Measurements from ENCODE around the gene DPEP2NB. TPM values are rescaled to one million over a fixed set of nuclear protein-coding genes. Genes with fewer than 3 reads are reported as not detected.

The DPEP2NB gene
- total RNA-seq, 6 donors from 2014 or later: not detected

- Histone ChIP-seq H3K9me3 (no peaks in the 10 kb centered on the region), H3K27me3 (no peaks in the 10 kb centered on the region), H3K27ac (peak overlapping the region in 2 of 4 donors; percentile 34 to 83), H3K36me3 (peaks cover 0 to 16% (median 0%) of the 10 kb centered on the region in 4 donors), H3K4me3 (no peak overlapping the region), H3K4me1 (peaks cover 11 to 24% (median 19%) of the 10 kb centered on the region in 4 donors)
- ATAC-seq (ENCODE audit: low FRiP score in 2 of 2) (peak in 1 of 2 donors; percentile 65), DNase-seq (no peak)
- no peak for TF ChIP-seq EP300 (IDR thresholded peaks at IDR 0.05)
- TF ChIP-seq POLR2AphosphoS5 (IDR thresholded peaks at IDR 0.05): no peak
- TF ChIP-seq POLR2A (IDR thresholded peaks at IDR 0.05): no peak
- no peak for TF ChIP-seq CTCF (IDR thresholded peaks at IDR 0.05)
- WGBS, 2 donors: 59 to 67% methylated on average over 2 of the region's 2 CpGs
These were observed 26.1 kb upstream of the DPEP2NB start for GRCh38 chr16:68041783-68042182.

- H3K4me1 ChIP-seq: peaks cover 11 to 24% (median 19%) of the 10 kb centered on the region in 4 donors
- 62 to 72% methylated on average over 13 to 14 of the region's 14 CpGs for WGBS, 2 donors
- peaks cover 0 to 16% (median 0%) of the 10 kb centered on the region in 4 donors for H3K36me3 ChIP-seq
- H3K4me3 ChIP-seq: no peak overlapping the region
- peak overlapping the region in 3 of 4 donors; percentile 46 to 83 (median 71) for H3K27ac ChIP-seq
- TF ChIP-seq CTCF (IDR thresholded peaks at IDR 0.05): peak; percentile 85 to 92 (median 90)
- no peak for TF ChIP-seq EP300 (IDR thresholded peaks at IDR 0.05)
- no peak for TF ChIP-seq POLR2AphosphoS5 (IDR thresholded peaks at IDR 0.05)
- H3K9me3 ChIP-seq: no peaks in the 10 kb centered on the region
- ATAC-seq (ENCODE audit: low FRiP score in 2 of 2) (peak; percentile 95 to 96), DNase-seq (peak; percentile 85 to 93)
- no peaks in the 10 kb centered on the region for H3K27me3 ChIP-seq
These were observed 25.0 kb upstream of the DPEP2NB start for GRCh38 chr16:68040506-68041288.

- TF ChIP-seq EP300 (IDR thresholded peaks at IDR 0.05): no peak
- TF ChIP-seq CTCF (IDR thresholded peaks at IDR 0.05): no peak
- TF ChIP-seq POLR2A (IDR thresholded peaks at IDR 0.05): no peak
- no peak for TF ChIP-seq POLR2AphosphoS5 (IDR thresholded peaks at IDR 0.05)
- Histone ChIP-seq H3K27ac (peak overlapping the region; percentile 38 to 83 (median 68)), H3K36me3 (peaks cover 0 to 16% (median 0%) of the 10 kb centered on the region in 4 donors), H3K4me1 (peaks cover 11 to 24% (median 19%) of the 10 kb centered on the region in 4 donors), H3K4me3 (no peak overlapping the region), H3K27me3 (no peaks in the 10 kb centered on the region), H3K9me3 (no peaks in the 10 kb centered on the region)
- 86 to 87% methylated on average over 9 of the region's 9 CpGs for WGBS, 2 donors
- ATAC-seq (ENCODE audit: low FRiP score in 2 of 2) (no peak), DNase-seq (no peak)
These were observed 22.3 kb upstream of the DPEP2NB start for GRCh38 chr16:68037841-68038597.

GRCh38 chr16:68035227-68035626 lies 19.5 kb upstream of the DPEP2NB start:
- no peak for TF ChIP-seq POLR2AphosphoS5 (IDR thresholded peaks at IDR 0.05)
- no peak for TF ChIP-seq EP300 (IDR thresholded peaks at IDR 0.05)
- Histone ChIP-seq H3K27ac (no peak overlapping the region), H3K4me1 (peaks cover 6 to 13% (median 9%) of the 10 kb centered on the region in 4 donors), H3K27me3 (no peaks in the 10 kb centered on the region), H3K9me3 (no peaks in the 10 kb centered on the region), H3K4me3 (no peak overlapping the region), H3K36me3 (peaks cover 0 to 9% (median 0%) of the 10 kb centered on the region in 4 donors)
- no peak for ATAC-seq (ENCODE audit: low FRiP score in 2 of 2)
- WGBS, 2 donors: 85 to 86% methylated on average over 2 of the region's 2 CpGs
- DNase-seq: no peak

GRCh38 chr16:68033101-68033500 lies 17.4 kb upstream of the DPEP2NB start:
- DNase-seq (no peak), ATAC-seq (ENCODE audit: low FRiP score in 2 of 2) (no peak)
- Histone ChIP-seq H3K9me3 (no peaks in the 10 kb centered on the region), H3K27ac (no peak overlapping the region), H3K36me3 (peaks cover 0 to 4% (median under 1%) of the 10 kb centered on the region in 4 donors), H3K4me1 (peaks cover 1 to 9% (median 4%) of the 10 kb centered on the region in 4 donors), H3K27me3 (no peaks in the 10 kb centered on the region), H3K4me3 (no peak overlapping the region)
- TF ChIP-seq POLR2A (IDR thresholded peaks at IDR 0.05) (no peak), CTCF (IDR thresholded peaks at IDR 0.05) (no peak), POLR2AphosphoS5 (IDR thresholded peaks at IDR 0.05) (no peak), EP300 (IDR thresholded peaks at IDR 0.05) (no peak)
- 96 to 97% methylated on average over 2 of the region's 2 CpGs for WGBS, 2 donors

All from upper lobe of left lung (tissue), 6 donors.